Thyroid gland (tissue), 4 donors: ENCODE data around the gene IFITM1.

Experiments used
- POLR2A ChIP-seq, 2 donors: fragments of 450-650 bp; IDR thresholded peaks; one replicate each; pipeline ENCODE4 v1.6.1; 2017; ENCODE audit warnings: antibody characterized with exemption in 2 of 2, mild to moderate bottlenecking in 2 of 2, moderate library complexity in 1 of 2
- TF ChIP-seq, protein P1 (sequence below), 6 experiments: fragments of 200-600 bp in 3 of 6; fragments of 450-650 bp in 3 of 6; sonication (generic) in 3 of 6; IDR thresholded peaks; one replicate each; pipeline ENCODE4 v1.5.1; 2016 to 2019; ENCODE audit warnings: antibody characterized with exemption in 6 of 6, mild to moderate bottlenecking in 2 of 6, inconsistent platforms in 1 of 6, moderate library complexity in 1 of 6

DNA sequence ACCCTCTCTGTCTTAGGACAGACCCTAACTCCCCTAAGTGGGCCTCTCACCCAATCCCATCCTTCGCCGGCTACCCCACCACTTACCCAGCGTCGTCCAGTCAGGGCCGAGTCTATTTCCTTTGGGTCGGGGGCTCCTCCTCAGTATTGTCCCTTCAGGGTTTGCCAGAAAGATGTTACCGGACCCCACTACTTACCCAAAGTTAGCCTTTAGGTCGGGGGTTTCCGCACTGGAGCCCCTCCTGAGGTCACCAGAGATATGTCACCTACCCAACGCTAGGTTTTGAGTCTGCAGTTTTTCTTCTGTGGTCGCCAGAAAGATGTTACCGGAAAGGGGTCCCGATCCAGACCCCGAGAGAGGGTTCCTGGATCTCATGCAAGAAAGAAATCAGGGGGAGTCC, 37.6 kb downstream of the IFITM1 start:
- no peak for TF ChIP-seq POLR2A (IDR thresholded peaks at IDR 0.05)
- TF ChIP-seq, protein P1, sequence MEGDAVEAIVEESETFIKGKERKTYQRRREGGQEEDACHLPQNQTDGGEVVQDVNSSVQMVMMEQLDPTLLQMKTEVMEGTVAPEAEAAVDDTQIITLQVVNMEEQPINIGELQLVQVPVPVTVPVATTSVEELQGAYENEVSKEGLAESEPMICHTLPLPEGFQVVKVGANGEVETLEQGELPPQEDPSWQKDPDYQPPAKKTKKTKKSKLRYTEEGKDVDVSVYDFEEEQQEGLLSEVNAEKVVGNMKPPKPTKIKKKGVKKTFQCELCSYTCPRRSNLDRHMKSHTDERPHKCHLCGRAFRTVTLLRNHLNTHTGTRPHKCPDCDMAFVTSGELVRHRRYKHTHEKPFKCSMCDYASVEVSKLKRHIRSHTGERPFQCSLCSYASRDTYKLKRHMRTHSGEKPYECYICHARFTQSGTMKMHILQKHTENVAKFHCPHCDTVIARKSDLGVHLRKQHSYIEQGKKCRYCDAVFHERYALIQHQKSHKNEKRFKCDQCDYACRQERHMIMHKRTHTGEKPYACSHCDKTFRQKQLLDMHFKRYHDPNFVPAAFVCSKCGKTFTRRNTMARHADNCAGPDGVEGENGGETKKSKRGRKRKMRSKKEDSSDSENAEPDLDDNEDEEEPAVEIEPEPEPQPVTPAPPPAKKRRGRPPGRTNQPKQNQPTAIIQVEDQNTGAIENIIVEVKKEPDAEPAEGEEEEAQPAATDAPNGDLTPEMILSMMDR (IDR thresholded peaks at IDR 0.05): no peak
